Measurements from ENCODE around the gene STX18. TPM values are rescaled to one million over a fixed set of nuclear protein-coding genes. Genes with fewer than 3 reads are reported as not detected.
"Not testable (repeated sequence)": the region's sequence is repeated elsewhere in the genome, so short reads cannot be mapped to it uniquely, and the experiment has no call there.

The STX18 gene
- total RNA-seq, 1 donor from 2014 or later: 24.0 TPM

DNA sequence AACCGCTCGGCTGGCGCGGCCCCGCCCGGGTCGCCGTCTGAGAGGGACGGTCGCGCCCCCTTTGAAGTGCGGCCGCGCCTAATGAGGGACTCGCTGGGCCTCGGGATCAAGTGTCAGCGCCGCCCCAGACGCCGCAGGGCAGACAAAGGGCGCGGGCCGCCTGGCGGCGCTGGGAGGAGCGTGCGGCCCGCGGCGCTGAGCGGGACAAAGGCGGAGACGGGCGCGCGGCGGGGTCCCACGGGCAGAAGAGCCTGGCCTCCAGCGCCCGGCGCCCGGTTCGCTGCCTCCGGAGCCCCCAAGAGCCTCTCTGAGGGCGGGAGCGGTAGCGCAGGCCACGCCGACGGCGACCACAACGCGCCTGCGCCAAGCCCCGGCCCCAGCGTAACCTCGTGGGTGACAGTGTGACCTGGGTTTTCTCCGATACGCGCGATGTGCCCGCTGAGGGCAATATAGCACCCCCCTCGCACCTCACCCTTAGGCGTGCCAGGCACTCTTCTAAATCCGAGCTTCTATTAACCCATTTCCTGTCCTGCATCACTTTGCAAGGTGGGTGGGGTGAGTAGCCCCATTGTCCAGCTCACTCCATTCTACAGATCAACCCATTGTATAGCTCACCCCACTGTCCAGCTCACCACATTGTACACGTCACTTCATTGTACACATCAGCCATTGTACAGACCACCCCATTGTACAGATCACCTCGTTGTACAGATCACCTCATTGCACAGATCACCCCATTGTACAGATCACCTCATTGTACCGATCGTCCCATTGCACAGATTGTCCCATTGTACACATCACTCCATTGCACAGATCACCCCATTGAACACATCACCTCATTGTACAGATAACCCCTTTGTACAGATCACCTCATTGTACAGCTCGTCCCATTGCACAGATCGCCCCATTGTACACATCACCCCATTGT is 33.7 kb upstream of the STX18 start:
- TF ChIP-seq, protein P1, sequence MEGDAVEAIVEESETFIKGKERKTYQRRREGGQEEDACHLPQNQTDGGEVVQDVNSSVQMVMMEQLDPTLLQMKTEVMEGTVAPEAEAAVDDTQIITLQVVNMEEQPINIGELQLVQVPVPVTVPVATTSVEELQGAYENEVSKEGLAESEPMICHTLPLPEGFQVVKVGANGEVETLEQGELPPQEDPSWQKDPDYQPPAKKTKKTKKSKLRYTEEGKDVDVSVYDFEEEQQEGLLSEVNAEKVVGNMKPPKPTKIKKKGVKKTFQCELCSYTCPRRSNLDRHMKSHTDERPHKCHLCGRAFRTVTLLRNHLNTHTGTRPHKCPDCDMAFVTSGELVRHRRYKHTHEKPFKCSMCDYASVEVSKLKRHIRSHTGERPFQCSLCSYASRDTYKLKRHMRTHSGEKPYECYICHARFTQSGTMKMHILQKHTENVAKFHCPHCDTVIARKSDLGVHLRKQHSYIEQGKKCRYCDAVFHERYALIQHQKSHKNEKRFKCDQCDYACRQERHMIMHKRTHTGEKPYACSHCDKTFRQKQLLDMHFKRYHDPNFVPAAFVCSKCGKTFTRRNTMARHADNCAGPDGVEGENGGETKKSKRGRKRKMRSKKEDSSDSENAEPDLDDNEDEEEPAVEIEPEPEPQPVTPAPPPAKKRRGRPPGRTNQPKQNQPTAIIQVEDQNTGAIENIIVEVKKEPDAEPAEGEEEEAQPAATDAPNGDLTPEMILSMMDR (IDR thresholded peaks at IDR 0.05; ENCODE audit: unreplicated experiment): peak; percentile 59
- H3K27me3 Mint-ChIP-seq (ENCODE audit: unreplicated experiment): peaks cover 9% of the 10 kb centered on the region
- H3K36me3 Mint-ChIP-seq (ENCODE audit: low read depth, unreplicated experiment): peaks cover 4% of the 10 kb centered on the region
- H3K4me3 Mint-ChIP-seq (ENCODE audit: unreplicated experiment): peak overlapping the region; percentile 87
- DNase-seq (ENCODE audit: low spot score): peak; percentile 70
- H3K27ac Mint-ChIP-seq (ENCODE audit: unreplicated experiment): peak overlapping the region; percentile 14
- no peaks in the 10 kb centered on the region for H3K9me3 Mint-ChIP-seq (ENCODE audit: unreplicated experiment)
- peaks cover 13% of the 10 kb centered on the region for H3K4me1 Mint-ChIP-seq (ENCODE audit: unreplicated experiment)

GRCh38 chr4:4574792-4575191 is 32.9 kb upstream of the STX18 start:
- H3K27ac Mint-ChIP-seq (ENCODE audit: unreplicated experiment): peak overlapping the region; percentile 73
- TF ChIP-seq, protein P1 (IDR thresholded peaks at IDR 0.05; ENCODE audit: unreplicated experiment): no peak
- H3K36me3 Mint-ChIP-seq (ENCODE audit: low read depth, unreplicated experiment): peaks cover 8% of the 10 kb centered on the region
- H3K27me3 Mint-ChIP-seq (ENCODE audit: unreplicated experiment): peaks cover 9% of the 10 kb centered on the region
- peak overlapping the region; percentile 87 for H3K4me3 Mint-ChIP-seq (ENCODE audit: unreplicated experiment)
- no peaks in the 10 kb centered on the region for H3K9me3 Mint-ChIP-seq (ENCODE audit: unreplicated experiment)
- DNase-seq (ENCODE audit: low spot score): no peak
- H3K4me1 Mint-ChIP-seq (ENCODE audit: unreplicated experiment): peaks cover 13% of the 10 kb centered on the region

- Mint-ChIP-seq H3K9me3 (ENCODE audit: unreplicated experiment) (no peaks in the 10 kb centered on the region), H3K36me3 (ENCODE audit: low read depth, unreplicated experiment) (peaks cover 16% of the 10 kb centered on the region), H3K27ac (ENCODE audit: unreplicated experiment) (no peak overlapping the region), H3K27me3 (ENCODE audit: unreplicated experiment) (peaks cover 10% of the 10 kb centered on the region), H3K4me3 (ENCODE audit: unreplicated experiment) (no peak overlapping the region), H3K4me1 (ENCODE audit: unreplicated experiment) (peaks cover 9% of the 10 kb centered on the region)
- DNase-seq (ENCODE audit: low spot score): no peak
- TF ChIP-seq, protein P1 (IDR thresholded peaks at IDR 0.05; ENCODE audit: unreplicated experiment): no peak
Measured at GRCh38 chr4:4574052-4574451, 32.2 kb upstream of the STX18 start.

DNA sequence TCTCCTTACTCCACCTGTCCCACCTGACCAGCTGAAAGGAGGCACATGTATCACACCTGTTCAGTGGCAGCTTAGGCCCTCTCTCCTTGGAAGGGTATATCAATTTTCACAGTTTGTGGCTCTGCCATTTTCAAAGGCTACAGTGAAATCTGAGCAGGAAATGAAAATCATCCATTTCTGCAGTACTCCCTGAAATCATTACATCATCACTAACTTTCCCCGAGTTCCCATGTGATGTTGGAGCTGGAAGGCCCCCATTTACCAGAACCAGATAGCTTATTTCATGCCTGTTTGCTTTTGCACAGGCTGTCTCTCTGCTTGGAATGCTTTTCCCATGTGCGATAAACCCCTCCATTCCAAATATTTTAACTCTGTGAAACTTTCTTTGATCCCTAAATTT is 31.0 kb upstream of the STX18 start:
- no peak overlapping the region for H3K4me3 Mint-ChIP-seq (ENCODE audit: unreplicated experiment)
- H3K4me1 Mint-ChIP-seq (ENCODE audit: unreplicated experiment): peaks cover 9% of the 10 kb centered on the region
- H3K27ac Mint-ChIP-seq (ENCODE audit: unreplicated experiment): no peak overlapping the region
- DNase-seq (ENCODE audit: low spot score): no peak
- H3K9me3 Mint-ChIP-seq (ENCODE audit: unreplicated experiment): no peaks in the 10 kb centered on the region
- peaks cover 17% of the 10 kb centered on the region for H3K36me3 Mint-ChIP-seq (ENCODE audit: low read depth, unreplicated experiment)
- peaks cover 10% of the 10 kb centered on the region for H3K27me3 Mint-ChIP-seq (ENCODE audit: unreplicated experiment)
- TF ChIP-seq, protein P1 (IDR thresholded peaks at IDR 0.05; ENCODE audit: unreplicated experiment): no peak

DNA sequence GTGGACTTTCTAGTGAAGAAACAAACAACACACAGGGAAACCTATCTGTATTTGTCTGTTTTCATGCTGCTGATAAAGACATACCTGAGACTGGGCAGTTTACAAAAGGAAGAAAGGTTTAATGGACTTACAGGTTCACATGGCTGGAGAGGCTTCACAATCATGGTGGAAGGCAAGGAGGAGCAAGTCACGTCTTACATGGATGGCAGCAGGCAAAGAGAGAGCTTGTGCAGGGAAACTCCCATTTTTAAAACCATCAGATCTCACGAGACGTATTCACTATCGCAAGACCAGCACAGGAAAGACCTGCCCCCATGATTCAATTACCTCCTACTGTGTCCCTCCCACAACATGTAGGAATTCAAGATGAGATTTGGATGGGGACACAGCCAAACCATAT is 28.0 kb upstream of the STX18 start:
- not testable (repeated sequence) for H3K4me1 Mint-ChIP-seq (ENCODE audit: unreplicated experiment); H3K27me3 Mint-ChIP-seq (ENCODE audit: unreplicated experiment); H3K9me3 Mint-ChIP-seq (ENCODE audit: unreplicated experiment); H3K27ac Mint-ChIP-seq (ENCODE audit: unreplicated experiment); DNase-seq (ENCODE audit: low spot score)
- Mint-ChIP-seq H3K4me3 (ENCODE audit: unreplicated experiment) (peak overlapping the region; percentile 58), H3K36me3 (ENCODE audit: low read depth, unreplicated experiment) (peaks cover 13% of the 10 kb centered on the region)

Data from endothelial cell (in vitro differentiated cells).